Measurements from ENCODE around the gene JAM3. TPM values are rescaled to one million over a fixed set of nuclear protein-coding genes. Genes with fewer than 3 reads are reported as not detected.

The JAM3 gene
- total and polyA plus RNA-seq, 2 experiments from 2014 or later: 46.2 to 63.7 TPM

GRCh38 chr11:134046681-134047449 is 22.0 kb upstream of the JAM3 start:
- H4K20me1 ChIP-seq (ENCODE audit: insufficient read depth): no peaks in the 10 kb centered on the region
- peaks cover 9% of the 10 kb centered on the region; the same call in 1 of the 2 replicates for H3F3A ChIP-seq (ENCODE audit: insufficient read depth)
- H3K9me2 ChIP-seq (ENCODE audit: insufficient read depth): no peaks in the 10 kb centered on the region
- no peak for DNase-seq
- no peaks in the 10 kb centered on the region for H3K27me3 ChIP-seq (replicated peaks; ENCODE audit: insufficient read depth)
- in situ Hi-C loops (cut with MboI): loop anchor here (10.0 kb wide), 1 partner anchor 122 kb away; no protein-coding TSS in a partner anchor
- WGBS, 2 experiments (ENCODE audit: low coverage in 1 of 2, low lambda C conversion rate in 2 of 2, missing lambda C conversion rate in 2 of 2): 76 to 81% methylated on average over 27 to 30 of the region's 30 CpGs
- H3K36me3 ChIP-seq (ENCODE audit: low read depth): no peaks in the 10 kb centered on the region
- H3K4me2 ChIP-seq (ENCODE audit: unreplicated experiment): peak overlapping the region; percentile 79
- no peaks in the 10 kb centered on the region for H3K9me3 ChIP-seq (ENCODE audit: low read depth)
- H3K4me3 ChIP-seq: peak overlapping the region; percentile 46
- no peak for TF ChIP-seq EZH2phosphoT487 (IDR thresholded peaks at IDR 0.05; ENCODE audit: insufficient read depth, low read depth)
- TF ChIP-seq EZH2 (IDR thresholded peaks at IDR 0.05; ENCODE audit: insufficient read depth, poor library complexity, severe bottlenecking): no peak
- peaks cover 7% of the 10 kb centered on the region for H3K4me1 ChIP-seq (ENCODE audit: insufficient read depth)
- H2AFZ ChIP-seq: peak overlapping the region; percentile 80
- peak overlapping the region; percentile 72 for H3K9ac ChIP-seq
- H3K27ac ChIP-seq: peak overlapping the region; percentile 66
- H3K79me2 ChIP-seq (ENCODE audit: insufficient read depth): no peaks in the 10 kb centered on the region

- in situ Hi-C loops (cut with MboI): loop anchor here (10.0 kb wide), 1 partner anchor 123 kb away; no protein-coding TSS in a partner anchor
- Histone ChIP-seq H3K27ac (peak overlapping the region; percentile 66), H3K27me3 (replicated peaks; ENCODE audit: insufficient read depth) (no peaks in the 10 kb centered on the region), H3K9me3 (ENCODE audit: low read depth) (no peaks in the 10 kb centered on the region), H3K9ac (peak overlapping the region; percentile 72), H3F3A (ENCODE audit: insufficient read depth) (peaks cover 9% of the 10 kb centered on the region; the same call in 1 of the 2 replicates), H4K20me1 (ENCODE audit: insufficient read depth) (no peaks in the 10 kb centered on the region), H3K36me3 (ENCODE audit: low read depth) (no peaks in the 10 kb centered on the region), H3K4me2 (ENCODE audit: unreplicated experiment) (peak overlapping the region; percentile 79), H3K79me2 (ENCODE audit: insufficient read depth) (no peaks in the 10 kb centered on the region), H3K9me2 (ENCODE audit: insufficient read depth) (no peaks in the 10 kb centered on the region), H3K4me1 (ENCODE audit: insufficient read depth) (peaks cover 7% of the 10 kb centered on the region), H3K4me3 (peak overlapping the region; percentile 46), H2AFZ (peak overlapping the region; percentile 80)
- 0 to 2% methylated on average over 11 of the region's 11 CpGs for WGBS, 2 experiments (ENCODE audit: low coverage in 1 of 2, low lambda C conversion rate in 2 of 2, missing lambda C conversion rate in 2 of 2)
- TF ChIP-seq EZH2phosphoT487 (IDR thresholded peaks at IDR 0.05; ENCODE audit: insufficient read depth, low read depth) (no peak), EZH2 (IDR thresholded peaks at IDR 0.05; ENCODE audit: insufficient read depth, poor library complexity, severe bottlenecking) (no peak)
- DNase-seq: peak; percentile 98
Observed at GRCh38 chr11:134047586-134047999, 21.3 kb upstream of the JAM3 start.

GRCh38 chr11:134048028-134048427 is 20.8 kb upstream of the JAM3 start:
- peak overlapping the region; percentile 80 for H2AFZ ChIP-seq
- no peaks in the 10 kb centered on the region for H3K27me3 ChIP-seq (replicated peaks; ENCODE audit: insufficient read depth)
- no peaks in the 10 kb centered on the region for H3K36me3 ChIP-seq (ENCODE audit: low read depth)
- peak; percentile 57 for DNase-seq
- H3K4me2 ChIP-seq (ENCODE audit: unreplicated experiment): peak overlapping the region; percentile 79
- 38 to 42% methylated on average over 9 of the region's 9 CpGs for WGBS, 2 experiments (ENCODE audit: low coverage in 1 of 2, low lambda C conversion rate in 2 of 2, missing lambda C conversion rate in 2 of 2)
- TF ChIP-seq EZH2 (IDR thresholded peaks at IDR 0.05; ENCODE audit: insufficient read depth, poor library complexity, severe bottlenecking): no peak
- TF ChIP-seq EZH2phosphoT487 (IDR thresholded peaks at IDR 0.05; ENCODE audit: insufficient read depth, low read depth): no peak
- no peaks in the 10 kb centered on the region for H3K79me2 ChIP-seq (ENCODE audit: insufficient read depth)
- in situ Hi-C loops (cut with MboI): loop anchor here (10.0 kb wide), 1 partner anchor 123 kb away; no protein-coding TSS in a partner anchor
- no peaks in the 10 kb centered on the region for H4K20me1 ChIP-seq (ENCODE audit: insufficient read depth)
- H3K27ac ChIP-seq: peak overlapping the region; percentile 66
- peaks cover 9% of the 10 kb centered on the region; the same call in 1 of the 2 replicates for H3F3A ChIP-seq (ENCODE audit: insufficient read depth)
- H3K4me1 ChIP-seq (ENCODE audit: insufficient read depth): peaks cover 7% of the 10 kb centered on the region
- no peaks in the 10 kb centered on the region for H3K9me2 ChIP-seq (ENCODE audit: insufficient read depth)
- peak overlapping the region; percentile 72 for H3K9ac ChIP-seq
- peak overlapping the region; percentile 46 for H3K4me3 ChIP-seq
- H3K9me3 ChIP-seq (ENCODE audit: low read depth): no peaks in the 10 kb centered on the region

GRCh38 chr11:134049303-134049702 is 19.6 kb upstream of the JAM3 start:
- Histone ChIP-seq H3K27ac (no peak overlapping the region), H4K20me1 (ENCODE audit: insufficient read depth) (no peaks in the 10 kb centered on the region), H2AFZ (no peak overlapping the region), H3K79me2 (ENCODE audit: insufficient read depth) (no peaks in the 10 kb centered on the region), H3F3A (ENCODE audit: insufficient read depth) (peaks cover 9% of the 10 kb centered on the region; the same call in 1 of the 2 replicates), H3K4me3 (no peak overlapping the region), H3K27me3 (replicated peaks; ENCODE audit: insufficient read depth) (no peaks in the 10 kb centered on the region), H3K9ac (no peak overlapping the region), H3K36me3 (ENCODE audit: low read depth) (no peaks in the 10 kb centered on the region), H3K9me3 (ENCODE audit: low read depth) (no peaks in the 10 kb centered on the region), H3K4me2 (ENCODE audit: unreplicated experiment) (no peak overlapping the region), H3K9me2 (ENCODE audit: insufficient read depth) (no peaks in the 10 kb centered on the region), H3K4me1 (ENCODE audit: insufficient read depth) (peaks cover 14% of the 10 kb centered on the region)
- in situ Hi-C loops (cut with MboI): loop anchor here (10.0 kb wide), 1 partner anchor 125 kb away; no protein-coding TSS in a partner anchor
- TF ChIP-seq EZH2phosphoT487 (IDR thresholded peaks at IDR 0.05; ENCODE audit: insufficient read depth, low read depth) (no peak), EZH2 (IDR thresholded peaks at IDR 0.05; ENCODE audit: insufficient read depth, poor library complexity, severe bottlenecking) (no peak)
- 71 to 77% methylated on average over 11 of the region's 11 CpGs for WGBS, 2 experiments (ENCODE audit: low coverage in 1 of 2, low lambda C conversion rate in 2 of 2, missing lambda C conversion rate in 2 of 2)
- DNase-seq: no peak
